Erythroblast (primary cell): ENCODE results near the gene KCNMA1.

ENCODE experiments used
- GATA1 ChIP-seq: IDR thresholded peaks from 2 replicates; pipeline ENCODE4 v1.6.1; 2011; ENCODE audit warnings: low read depth, mild to moderate bottlenecking, control low read depth, low read length, moderate library complexity
- POLR2A ChIP-seq: IDR thresholded peaks from 2 replicates; pipeline ENCODE4 v1.6.1; 2011; ENCODE audit warnings: mild to moderate bottlenecking, low read length

DNA sequence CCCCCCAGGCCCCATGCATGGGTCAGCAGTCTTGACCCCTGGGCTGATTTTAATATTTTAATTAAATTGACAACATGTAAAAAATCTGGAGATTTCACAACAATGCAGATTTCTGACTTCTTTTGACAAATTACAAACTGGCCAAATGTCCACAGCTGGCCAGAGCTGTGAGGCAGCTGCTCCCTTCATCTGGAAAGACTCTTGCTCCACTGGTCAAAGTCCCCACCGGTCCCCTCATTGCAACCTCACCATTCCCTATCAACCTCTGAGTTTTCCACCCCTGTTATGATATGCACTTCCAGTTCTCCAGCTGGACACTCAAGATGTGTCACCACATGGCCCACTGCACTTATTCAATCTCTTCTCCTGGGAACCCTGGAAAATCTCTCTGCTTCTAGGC, 266.2 kb downstream of the KCNMA1 start:
- TF ChIP-seq POLR2A (no peak), GATA1 (no peak)
